DND-41 (cell line): ENCODE data around the gene HTR3C.
"Not testable (repeated sequence)": the region's sequence is repeated elsewhere in the genome, so short reads cannot be mapped to it uniquely, and the experiment has no call there.

Experiments
- ATAC-seq: fragments of 200-7000 bp; cut with Tn5 transposase; 3 replicates; pipeline ENCODE4 v1.9.1; 2021; ENCODE audit warnings: low read depth; ENCODE audit not compliant: insufficient read depth
- DNase-seq: peaks from one replicate; pipeline ENCODE4 v3.0.0-alpha.2; 2020
- H2AFZ ChIP-seq: 2 replicates; pipeline ENCODE4 v1.6.0; 2012; ENCODE audit warnings: low read depth, low read length
- H3K27ac ChIP-seq: 2 replicates; pipeline ENCODE4 v1.5.1; 2012; ENCODE audit warnings: low read length, inconsistent platforms
- H3K27me3 ChIP-seq: fragments of 200-600 bp; sonication (generic); 2 replicates; pipeline ENCODE4 v1.6.0; 2012; ENCODE audit warnings: low read length, mild to moderate bottlenecking, inconsistent platforms; ENCODE audit not compliant: insufficient read depth, poor library complexity
- H3K36me3 ChIP-seq: 2 replicates; pipeline ENCODE4 v1.5.1; 2012; ENCODE audit warnings: low read length, inconsistent platforms; ENCODE audit not compliant: insufficient read depth
- H3K4me1 ChIP-seq: 2 replicates; pipeline ENCODE4 v1.5.1; 2012; ENCODE audit warnings: mild to moderate bottlenecking, low read length; ENCODE audit not compliant: insufficient read depth
- H3K4me2 ChIP-seq: 2 replicates; pipeline ENCODE4 v1.6.0; 2012; ENCODE audit warnings: mild to moderate bottlenecking, moderate library complexity, low read length, inconsistent platforms; ENCODE audit not compliant: insufficient read depth
- H3K4me3 ChIP-seq, 2 experiments: fragments of 200-600 bp in 1 of 2; shearing (Covaris generic) in 1 of 2; 2 replicates each; pipeline ENCODE4 v1.5.1; 2012 to 2016; ENCODE audit warnings: inconsistent platforms in 2 of 2, low read length in 2 of 2, mild to moderate bottlenecking in 2 of 2, low read depth in 1 of 2, moderate library complexity in 1 of 2
- H3K79me2 ChIP-seq: 2 replicates; pipeline ENCODE4 v1.6.0; 2012; ENCODE audit warnings: low read length, inconsistent platforms; ENCODE audit not compliant: insufficient read depth
- H3K9ac ChIP-seq: 2 replicates; pipeline ENCODE4 v1.6.0; 2012; ENCODE audit warnings: low read depth, mild to moderate bottlenecking, inconsistent platforms, low read length, moderate library complexity
- H3K9me3 ChIP-seq: 2 replicates; pipeline ENCODE4 v1.5.1; 2012; ENCODE audit warnings: low read length, moderate library complexity, mild to moderate bottlenecking, inconsistent platforms; ENCODE audit not compliant: insufficient read depth, severe bottlenecking
- H4K20me1 ChIP-seq: 2 replicates; pipeline ENCODE4 v1.6.0; 2012; ENCODE audit warnings: low read length; ENCODE audit not compliant: insufficient read depth
- CTCF ChIP-seq: IDR thresholded peaks from 2 replicates; pipeline ENCODE4 v1.5.1; 2012; ENCODE audit warnings: borderline replicate concordance, low read length, moderate library complexity, mild to moderate bottlenecking; ENCODE audit not compliant: poor library complexity, severe bottlenecking; ENCODE audit errors: extremely low read depth
- EZH2 ChIP-seq: IDR thresholded peaks from 3 replicates; pipeline ENCODE4 v1.6.1; 2012; ENCODE audit warnings: borderline replicate concordance, low read depth, mild to moderate bottlenecking, moderate library complexity, low read length, inconsistent platforms; ENCODE audit not compliant: severe bottlenecking

Gene HTR3C

GRCh38 chr3:184005941-184006507 is 46.8 kb upstream of the HTR3C start:
- H3K4me3 ChIP-seq = no peak overlapping the region
- DNase-seq (peak; percentile 78), ATAC-seq (peak; percentile 98)
- H3K27ac ChIP-seq = no peak overlapping the region
- peaks cover 17% of the 10 kb centered on the region for H3K79me2 ChIP-seq
- peak overlapping the region; percentile 25; the same call in 1 of the 2 replicates for H3K4me2 ChIP-seq
- H3K9me3 ChIP-seq = no peaks in the 10 kb centered on the region
- H3K9ac ChIP-seq = no peak overlapping the region
- no peaks in the 10 kb centered on the region for H3K27me3 ChIP-seq
- peaks cover 20% of the 10 kb centered on the region for H3K4me1 ChIP-seq
- H3K36me3 ChIP-seq = peaks cover 35% of the 10 kb centered on the region
- H4K20me1 ChIP-seq = peaks cover 6% of the 10 kb centered on the region; the same call in 1 of the 2 replicates
- TF ChIP-seq CTCF = no peak
- TF ChIP-seq EZH2 = no peak
- no peak overlapping the region for H2AFZ ChIP-seq

GRCh38 chr3:184007143-184007813 is 45.6 kb upstream of the HTR3C start:
- Histone ChIP-seq H3K4me1 (peaks cover 20% of the 10 kb centered on the region), H3K36me3 (peaks cover 46% of the 10 kb centered on the region)
- not testable (repeated sequence) for H3K27ac ChIP-seq, H3K4me3 ChIP-seq, H4K20me1 ChIP-seq, H3K4me2 ChIP-seq, H3K79me2 ChIP-seq, H3K9ac ChIP-seq, ATAC-seq, DNase-seq, H3K9me3 ChIP-seq, H3K27me3 ChIP-seq, H2AFZ ChIP-seq

GRCh38 chr3:184008161-184008560 is 44.7 kb upstream of the HTR3C start:
- Histone ChIP-seq H4K20me1 (0 out of 2 replicates have a peak, but pooled peaks cover 3% of the 10 kb centered on the region), H2AFZ (no peak overlapping the region), H3K9me3 (no peaks in the 10 kb centered on the region), H3K4me3 (no peak overlapping the region), H3K36me3 (peaks cover 52% of the 10 kb centered on the region), H3K79me2 (peaks cover 5% of the 10 kb centered on the region), H3K27ac (no peak overlapping the region), H3K4me2 (no peak overlapping the region), H3K9ac (no peak overlapping the region), H3K4me1 (peaks cover 20% of the 10 kb centered on the region), H3K27me3 (no peaks in the 10 kb centered on the region)
- TF ChIP-seq EZH2 = no peak
- DNase-seq (no peak), ATAC-seq (no peak)

GRCh38 chr3:184011230-184011876 is 41.5 kb upstream of the HTR3C start:
- Histone ChIP-seq H3K27ac (no peak overlapping the region), H3K4me1 (peaks cover 23% of the 10 kb centered on the region), H3K4me2 (no peak overlapping the region), H2AFZ (no peak overlapping the region), H4K20me1 (no peaks in the 10 kb centered on the region), H3K79me2 (peaks cover 16% of the 10 kb centered on the region), H3K9ac (no peak overlapping the region), H3K4me3 (no peak overlapping the region), H3K27me3 (no peaks in the 10 kb centered on the region), H3K9me3 (no peaks in the 10 kb centered on the region), H3K36me3 (peaks cover 42% of the 10 kb centered on the region)
- DNase-seq = no peak
- no peak for TF ChIP-seq EZH2
- no peak for TF ChIP-seq CTCF
- ATAC-seq = no peak
